DOHH2 (cell line): Measurements from ENCODE around the gene SSNA1.

Source experiments
- CTCF ChIP-seq: fragments of 200-600 bp; sonication (generic); IDR thresholded peaks from one replicate; pipeline ENCODE4 v1.5.1; 2014; ENCODE audit warnings: antibody characterized with exemption, mild to moderate bottlenecking, low read depth, low read length; ENCODE audit not compliant: poor library complexity, severe bottlenecking
- EZH2phosphoT487 ChIP-seq: fragments of 200-600 bp; sonication (generic); IDR thresholded peaks from 2 replicates; pipeline ENCODE4 v1.6.1; 2017; ENCODE audit warnings: borderline replicate concordance, mild to moderate bottlenecking, antibody characterized with exemption, low read length, moderate library complexity, mixed read lengths

DNA sequence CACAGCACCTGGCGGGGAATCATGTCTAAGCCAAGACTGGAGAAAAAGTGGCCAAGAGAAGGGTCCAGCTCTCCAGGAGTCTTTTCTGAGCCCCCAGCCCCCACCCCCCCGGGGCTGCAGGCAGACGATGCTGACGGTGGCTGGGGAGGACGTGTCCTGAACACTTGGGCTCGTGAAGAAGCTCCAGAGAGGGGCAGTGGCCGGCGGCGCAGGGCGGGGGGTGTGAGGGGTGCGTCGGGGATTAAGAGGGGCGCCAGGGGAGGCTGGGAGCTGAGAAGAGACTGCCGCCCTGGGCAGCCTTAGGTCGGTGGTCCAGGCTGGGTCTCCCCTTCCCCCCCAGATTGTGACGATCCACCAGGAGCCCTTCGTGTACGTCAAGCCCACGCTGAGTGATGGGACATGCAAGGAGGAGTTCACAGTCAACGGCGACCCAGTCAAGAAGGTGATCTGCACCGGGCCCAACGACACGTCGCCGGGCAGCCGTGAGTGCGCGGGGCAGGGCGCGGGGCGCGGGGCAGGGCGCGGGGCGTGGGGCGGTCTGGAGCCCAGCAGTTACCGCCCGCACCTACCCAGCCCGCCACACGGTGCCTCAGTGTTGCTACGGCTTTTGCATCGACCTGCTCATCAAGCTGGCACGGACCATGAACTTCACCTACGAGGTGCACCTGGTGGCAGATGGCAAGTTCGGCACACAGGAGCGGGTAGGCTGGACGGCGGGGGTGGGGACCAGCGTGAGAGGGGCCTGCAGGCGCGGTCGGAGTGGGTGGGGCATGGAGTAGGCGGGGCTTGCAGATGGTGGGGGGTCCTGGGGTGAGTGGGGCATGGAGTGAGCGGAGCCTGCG is 27.5 kb upstream of the SSNA1 start:
- no peak for TF ChIP-seq CTCF
- TF ChIP-seq EZH2phosphoT487: no peak
